GM19035 (cell line): Measurements from ENCODE around the gene GPR137B.

Experiments used
- ATAC-seq: cut with Tn5 transposase; IDR thresholded peaks from one replicate; pipeline ENCODE4 v1.9.1; 2021; ENCODE audit not compliant: unreplicated experiment

Gene GPR137B

GRCh38 chr1:236253918-236254637, 111.7 kb downstream of the GPR137B start:
- no peak for ATAC-seq

GRCh38 chr1:236257216-236257615, 114.9 kb downstream of the GPR137B start:
- ATAC-seq, result no peak

GRCh38 chr1:236258114-236258622, 115.8 kb downstream of the GPR137B start:
- no peak for ATAC-seq
